NCI-H82 (cell line): ENCODE measurements around the gene SGTB.

ENCODE experiments used
- DNase-seq: peaks from one replicate; lab custom pipeline; 2025; lab: John Stamatoyannopoulos, UW

SGTB gene

GRCh38 chr5:65721720-65722574, at the start of gene SGTB, which contains the start of gene NLN:
SGTB (minus strand) TSS chr5:65722109; CDS start chr5:65720807, 1,302 bp downstream.
NLN (plus strand) TSS chr5:65722205; CDS start chr5:65722374, 169 bp downstream.
- peak; percentile 83 for DNase-seq

GRCh38 chr5:65771266-65771665, 49.4 kb upstream of the SGTB start:
- DNase-seq, result no peak

GRCh38 chr5:65769539-65769938, 47.6 kb upstream of the SGTB start:
- no peak for DNase-seq

GRCh38 chr5:65768723-65769346, 46.9 kb upstream of the SGTB start:
- DNase-seq, result no peak

- DNase-seq, result no peak
Observed at GRCh38 chr5:65767565-65767964, 45.7 kb upstream of the SGTB start.

- DNase-seq, result no peak
Observed at GRCh38 chr5:65766781-65767180, 44.9 kb upstream of the SGTB start.

- no peak for DNase-seq
Observed at GRCh38 chr5:65766175-65766574, 44.3 kb upstream of the SGTB start.

- DNase-seq, result no peak
Observed at GRCh38 chr5:65765582-65765981, 43.7 kb upstream of the SGTB start.

- DNase-seq, result no peak
Observed at GRCh38 chr5:65762234-65762633, 40.3 kb upstream of the SGTB start.

GRCh38 chr5:65760504-65761275, 38.8 kb upstream of the SGTB start:
- no peak for DNase-seq

GRCh38 chr5:65758546-65759144, 36.7 kb upstream of the SGTB start:
- DNase-seq, result no peak

GRCh38 chr5:65753189-65753588, 31.3 kb upstream of the SGTB start:
- DNase-seq, result no peak

- DNase-seq, result no peak
Observed at GRCh38 chr5:65750938-65751337, 29.0 kb upstream of the SGTB start.

GRCh38 chr5:65749956-65750355, 28.0 kb upstream of the SGTB start:
- no peak for DNase-seq

GRCh38 chr5:65749221-65749844, 27.4 kb upstream of the SGTB start:
- DNase-seq, result no peak

GRCh38 chr5:65742565-65743231, 20.8 kb upstream of the SGTB start:
- peak; percentile 13 for DNase-seq

GRCh38 chr5:65739162-65739561, 17.3 kb upstream of the SGTB start:
- no peak for DNase-seq

- DNase-seq, result peak; percentile 2
Observed at GRCh38 chr5:65738305-65738704, 16.4 kb upstream of the SGTB start.

GRCh38 chr5:65737842-65738241, 15.9 kb upstream of the SGTB start:
- DNase-seq, result no peak

GRCh38 chr5:65736011-65736410, 14.1 kb upstream of the SGTB start:
- no peak for DNase-seq

GRCh38 chr5:65734921-65735320, 13.0 kb upstream of the SGTB start:
- no peak for DNase-seq
